ENCODE results near the gene TRPM2. TPM values are rescaled to one million over a fixed set of nuclear protein-coding genes. Genes with fewer than 3 reads are reported as not detected.

TRPM2 gene
- total and polyA plus RNA-seq, 2 of the 13 experiments (the other 11 are each of a cell fraction or from before 2014, with no cell fraction given) = 0.07 to 0.20 TPM

DNA sequence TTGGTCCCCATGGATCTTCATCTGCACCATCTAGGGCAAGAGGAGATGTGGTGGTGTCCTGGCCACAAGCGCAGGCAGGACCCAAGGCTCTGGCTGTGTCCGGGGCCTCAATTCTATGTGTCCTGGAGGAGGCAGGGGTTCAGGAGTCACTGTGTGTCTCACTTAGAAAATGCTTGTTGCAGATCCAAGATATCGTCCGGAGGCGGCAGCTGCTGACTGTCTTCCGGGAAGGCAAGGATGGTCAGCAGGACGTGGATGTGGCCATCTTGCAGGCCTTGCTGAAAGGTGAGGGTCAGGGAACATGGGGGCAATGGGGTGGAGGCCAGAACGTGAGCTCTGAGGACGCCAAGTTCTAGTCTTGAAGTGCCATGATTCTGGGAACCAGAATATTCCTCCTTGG lies 29.1 kb downstream of the TRPM2 start (continued):
- TF ChIP-seq, protein P1, sequence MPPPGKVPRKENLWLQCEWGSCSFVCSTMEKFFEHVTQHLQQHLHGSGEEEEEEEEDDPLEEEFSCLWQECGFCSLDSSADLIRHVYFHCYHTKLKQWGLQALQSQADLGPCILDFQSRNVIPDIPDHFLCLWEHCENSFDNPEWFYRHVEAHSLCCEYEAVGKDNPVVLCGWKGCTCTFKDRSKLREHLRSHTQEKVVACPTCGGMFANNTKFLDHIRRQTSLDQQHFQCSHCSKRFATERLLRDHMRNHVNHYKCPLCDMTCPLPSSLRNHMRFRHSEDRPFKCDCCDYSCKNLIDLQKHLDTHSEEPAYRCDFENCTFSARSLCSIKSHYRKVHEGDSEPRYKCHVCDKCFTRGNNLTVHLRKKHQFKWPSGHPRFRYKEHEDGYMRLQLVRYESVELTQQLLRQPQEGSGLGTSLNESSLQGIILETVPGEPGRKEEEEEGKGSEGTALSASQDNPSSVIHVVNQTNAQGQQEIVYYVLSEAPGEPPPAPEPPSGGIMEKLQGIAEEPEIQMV (CRISPR knock-in tag; IDR thresholded peaks at IDR 0.05; ENCODE audit: low read depth) = no peak
- TF ChIP-seq ZMAT3 (CRISPR knock-in tag; conservative IDR thresholded peaks at IDR 0.05) (no peak), ZFP37 (CRISPR knock-in tag; IDR thresholded peaks at IDR 0.05; ENCODE audit: borderline replicate concordance) (no peak)

DNA sequence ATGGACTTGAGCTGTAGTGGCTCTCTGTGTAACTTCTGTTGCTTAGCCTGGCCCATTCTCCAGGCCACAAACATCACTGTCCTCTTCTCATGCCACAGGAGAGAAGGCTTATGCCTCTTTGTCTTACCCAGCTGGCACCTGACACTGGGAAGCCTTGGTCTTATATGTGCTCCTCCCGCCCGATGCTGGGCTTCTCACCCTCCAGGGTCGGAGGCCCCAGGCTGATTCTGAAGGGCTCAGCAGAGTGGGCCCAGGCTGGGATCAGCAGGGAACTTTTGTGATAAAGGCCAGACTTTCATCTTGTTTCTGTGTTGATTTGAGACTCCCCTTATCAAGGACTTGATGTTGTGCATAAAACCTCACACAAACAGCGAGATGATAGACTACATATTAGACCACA lies 29.8 kb downstream of the TRPM2 start:
- CTCF ChIA-PET (ENCODE audit: low intra/inter-chr PET ratio, low total read pairs) = no interaction called here
- intact Hi-C loops (cut with micrococcal nuclease; ENCODE audit: unreplicated experiment) (no loop called here), in situ Hi-C loops (cut with HindIII; ENCODE audit: extremely low pct_ligation_motif_present, low pct_unique_long_range_greater_than_20kb) (no loop called here)
- Histone ChIP-seq H3K36me3 (replicated peaks in 1 of 2; ENCODE audit: control insufficient read depth in 1 of 2, insufficient read depth in 2 of 2, low read length in 2 of 2) (no peaks in the 10 kb centered on the region), H3K9ac (ENCODE audit: insufficient read depth, low read depth, low read length) (no peak overlapping the region), H3K79me2 (ENCODE audit: insufficient read depth, low read length) (no peaks in the 10 kb centered on the region), H3K4me3 (replicated peaks in 1 of 3; ENCODE audit: insufficient read depth in 1 of 3, low read depth in 2 of 3, low read length in 3 of 3) (no peak overlapping the region), H4K20me1 (ENCODE audit: insufficient read depth, low read length) (no peaks in the 10 kb centered on the region), H2AFZ (ENCODE audit: low read length) (no peak overlapping the region), H3K4me1 (ENCODE audit: insufficient read depth, low read length) (no peaks in the 10 kb centered on the region), H3K9me3 (ENCODE audit: low read length) (peaks cover 25% of the 10 kb centered on the region), H3K27me3 (ENCODE audit: control insufficient read depth in 1 of 2, insufficient read depth in 2 of 2, low read length in 2 of 2) (peaks cover 6 to 28% of the 10 kb centered on the region in 2 experiments; a peak in 4 of 5 replicates), H3K4me2 (ENCODE audit: low read depth, low read length) (no peak overlapping the region), H3K27ac (ENCODE audit: extremely low read length, insufficient read depth, low read length) (no peak overlapping the region)
- FAIRE-seq (no peak), ATAC-seq (no peak), DNase-seq (ENCODE audit: low spot score) (no peak)
- WGBS (ENCODE audit: low lambda C conversion rate) = 0% methylated on average over 4 of the region's 4 CpGs
- no TSS peak for BruUV-seq (replicated peaks)
- POLR2A ChIA-PET = no interaction called here
- TF ChIP-seq ZFP82 (CRISPR knock-in tag; IDR thresholded peaks at IDR 0.05; ENCODE audit: borderline replicate concordance) = no peak
- TF ChIP-seq KAT8 (CRISPR knock-in tag; IDR thresholded peaks at IDR 0.05) = no peak
- TF ChIP-seq EEA1 (CRISPR knock-in tag; IDR thresholded peaks at IDR 0.05; ENCODE audit: borderline replicate concordance) = no peak
- TF ChIP-seq, protein P2, sequence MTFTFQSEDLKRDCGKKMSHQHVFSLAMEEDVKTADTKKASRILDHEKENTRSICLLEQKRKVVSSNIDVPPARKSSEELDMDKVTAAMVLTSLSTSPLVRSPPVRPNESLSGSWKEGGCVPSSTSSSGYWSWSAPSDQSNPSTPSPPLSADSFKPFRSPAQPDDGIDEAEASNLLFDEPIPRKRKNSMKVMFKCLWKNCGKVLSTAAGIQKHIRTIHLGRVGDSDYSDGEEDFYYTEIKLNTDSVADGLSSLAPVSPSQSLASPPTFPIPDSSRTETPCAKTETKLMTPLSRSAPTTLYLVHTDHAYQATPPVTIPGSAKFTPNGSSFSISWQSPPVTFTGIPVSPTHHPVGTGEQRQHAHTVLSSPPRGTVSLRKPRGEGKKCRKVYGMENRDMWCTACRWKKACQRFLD (CRISPR knock-in tag; IDR thresholded peaks at IDR 0.05; ENCODE audit: borderline replicate concordance) = no peak
- no peak for TF ChIP-seq GFI1 (CRISPR knock-in tag; IDR thresholded peaks at IDR 0.05; ENCODE audit: borderline replicate concordance)
- TF ChIP-seq, protein P3, sequence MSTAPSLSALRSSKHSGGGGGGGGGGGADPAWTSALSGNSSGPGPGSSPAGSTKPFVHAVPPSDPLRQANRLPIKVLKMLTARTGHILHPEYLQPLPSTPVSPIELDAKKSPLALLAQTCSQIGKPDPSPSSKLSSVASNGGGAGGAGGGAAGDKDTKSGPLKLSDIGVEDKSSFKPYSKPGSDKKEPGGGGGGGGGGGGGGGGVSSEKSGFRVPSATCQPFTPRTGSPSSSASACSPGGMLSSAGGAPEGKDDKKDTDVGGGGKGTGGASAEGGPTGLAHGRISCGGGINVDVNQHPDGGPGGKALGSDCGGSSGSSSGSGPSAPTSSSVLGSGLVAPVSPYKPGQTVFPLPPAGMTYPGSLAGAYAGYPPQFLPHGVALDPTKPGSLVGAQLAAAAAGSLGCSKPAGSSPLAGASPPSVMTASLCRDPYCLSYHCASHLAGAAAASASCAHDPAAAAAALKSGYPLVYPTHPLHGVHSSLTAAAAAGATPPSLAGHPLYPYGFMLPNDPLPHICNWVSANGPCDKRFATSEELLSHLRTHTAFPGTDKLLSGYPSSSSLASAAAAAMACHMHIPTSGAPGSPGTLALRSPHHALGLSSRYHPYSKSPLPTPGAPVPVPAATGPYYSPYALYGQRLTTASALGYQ (CRISPR knock-in tag; IDR thresholded peaks at IDR 0.05) = no peak
- TF ChIP-seq, protein P4, sequence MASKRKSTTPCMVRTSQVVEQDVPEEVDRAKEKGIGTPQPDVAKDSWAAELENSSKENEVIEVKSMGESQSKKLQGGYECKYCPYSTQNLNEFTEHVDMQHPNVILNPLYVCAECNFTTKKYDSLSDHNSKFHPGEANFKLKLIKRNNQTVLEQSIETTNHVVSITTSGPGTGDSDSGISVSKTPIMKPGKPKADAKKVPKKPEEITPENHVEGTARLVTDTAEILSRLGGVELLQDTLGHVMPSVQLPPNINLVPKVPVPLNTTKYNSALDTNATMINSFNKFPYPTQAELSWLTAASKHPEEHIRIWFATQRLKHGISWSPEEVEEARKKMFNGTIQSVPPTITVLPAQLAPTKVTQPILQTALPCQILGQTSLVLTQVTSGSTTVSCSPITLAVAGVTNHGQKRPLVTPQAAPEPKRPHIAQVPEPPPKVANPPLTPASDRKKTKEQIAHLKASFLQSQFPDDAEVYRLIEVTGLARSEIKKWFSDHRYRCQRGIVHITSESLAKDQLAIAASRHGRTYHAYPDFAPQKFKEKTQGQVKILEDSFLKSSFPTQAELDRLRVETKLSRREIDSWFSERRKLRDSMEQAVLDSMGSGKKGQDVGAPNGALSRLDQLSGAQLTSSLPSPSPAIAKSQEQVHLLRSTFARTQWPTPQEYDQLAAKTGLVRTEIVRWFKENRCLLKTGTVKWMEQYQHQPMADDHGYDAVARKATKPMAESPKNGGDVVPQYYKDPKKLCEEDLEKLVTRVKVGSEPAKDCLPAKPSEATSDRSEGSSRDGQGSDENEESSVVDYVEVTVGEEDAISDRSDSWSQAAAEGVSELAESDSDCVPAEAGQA (IDR thresholded peaks at IDR 0.05; ENCODE audit: low read depth) = no peak
- TF ChIP-seq, protein P4 (CRISPR knock-in tag; IDR thresholded peaks at IDR 0.05; ENCODE audit: borderline replicate concordance) = no peak
- TF ChIP-seq RBAK (CRISPR knock-in tag; IDR thresholded peaks at IDR 0.05) = no peak

Measured in HepG2 (cell line).